Upper lobe of right lung (tissue), 1 donor: ENCODE results near the gene TTC24. TPM values are rescaled to one million over a fixed set of nuclear protein-coding genes. Genes with fewer than 3 reads are reported as not detected.

Source experiments
- ATAC-seq: fragments of 200-7000 bp; cut with Tn5 transposase; one replicate; pipeline ENCODE4 v1.9.1; 2020; ENCODE audit warnings: mild to moderate bottlenecking, moderate library complexity
- DNase-seq: peaks from one replicate; pipeline ENCODE4 v3.0.0-alpha.2; 2020
- H3K27ac ChIP-seq: fragments of 200-600 bp; one replicate; pipeline ENCODE4 v1.8.0; 2022
- H3K27me3 ChIP-seq: fragments of 200-600 bp; one replicate; pipeline ENCODE4 v1.8.0; 2022; ENCODE audit warnings: mild to moderate bottlenecking
- H3K36me3 ChIP-seq: fragments of 200-600 bp; one replicate; pipeline ENCODE4 v1.8.0; 2022
- H3K4me1 ChIP-seq: fragments of 200-600 bp; one replicate; pipeline ENCODE4 v1.8.0; 2022
- H3K4me3 ChIP-seq: fragments of 200-600 bp; one replicate; pipeline ENCODE4 v1.8.0; 2022; ENCODE audit warnings: mild to moderate bottlenecking
- H3K9me3 ChIP-seq: fragments of 200-600 bp; one replicate; pipeline ENCODE4 v1.8.0; 2022
- CTCF ChIP-seq: fragments of 200-600 bp; IDR thresholded peaks from one replicate; pipeline ENCODE4 v1.8.0; 2022; ENCODE audit warnings: antibody characterized with exemption
- intact Hi-C: fragments of 100-400 bp; cut with DNase I; formaldehyde crosslinking; loops from one replicate; pipeline ENCODE4 v1.11.0; 2022
- total RNA-seq: library from RNA; stranded (reverse); fragmentation: NEBNext Ultra II Directional; extraction: Animal tissue kit (Norgen Biotek cat#: 25700); gene quantifications from one replicate; pipeline ENCODE4 v1.2.1, GENCODE V29; 2021
- donor health status: DM: no; HTN: yes; CAD: no; lungs with severe emphysema.

The TTC24 gene
- total RNA-seq, 1 donor from 2014 or later, result not detected

GRCh38 chr1:156544592-156545102, 34.9 kb upstream of the TTC24 start:
- Histone ChIP-seq H3K27me3 (no peaks in the 10 kb centered on the region), H3K36me3 (no peaks in the 10 kb centered on the region), H3K4me1 (no peaks in the 10 kb centered on the region), H3K9me3 (no peaks in the 10 kb centered on the region), H3K27ac (no peak overlapping the region), H3K4me3 (no peak overlapping the region)
- ATAC-seq (no peak), DNase-seq (peak; percentile 32)
- intact Hi-C loops, result no loop called here
- TF ChIP-seq CTCF, result no peak

- DNase-seq (no peak), ATAC-seq (no peak)
- no peak overlapping the region for H3K27ac ChIP-seq
- H3K4me1 ChIP-seq, result no peaks in the 10 kb centered on the region
- H3K36me3 ChIP-seq, result no peaks in the 10 kb centered on the region
- TF ChIP-seq CTCF, result no peak
- no peak overlapping the region for H3K4me3 ChIP-seq
- H3K9me3 ChIP-seq, result no peaks in the 10 kb centered on the region
- H3K27me3 ChIP-seq, result no peaks in the 10 kb centered on the region
- intact Hi-C loops, result no loop called here
Observed at GRCh38 chr1:156546267-156546666, 33.3 kb upstream of the TTC24 start.

- Histone ChIP-seq H3K4me1 (no peaks in the 10 kb centered on the region), H3K27me3 (no peaks in the 10 kb centered on the region), H3K36me3 (no peaks in the 10 kb centered on the region), H3K27ac (no peak overlapping the region), H3K4me3 (no peak overlapping the region), H3K9me3 (no peaks in the 10 kb centered on the region)
- DNase-seq (no peak), ATAC-seq (no peak)
- intact Hi-C loops, result no loop called here
- TF ChIP-seq CTCF, result no peak
Observed at GRCh38 chr1:156547434-156547833, 32.1 kb upstream of the TTC24 start.

GRCh38 chr1:156547982-156548381, 31.5 kb upstream of the TTC24 start:
- Histone ChIP-seq H3K9me3 (no peaks in the 10 kb centered on the region), H3K4me1 (no peaks in the 10 kb centered on the region), H3K36me3 (no peaks in the 10 kb centered on the region), H3K27me3 (no peaks in the 10 kb centered on the region), H3K27ac (no peak overlapping the region), H3K4me3 (no peak overlapping the region)
- no peak for TF ChIP-seq CTCF
- intact Hi-C loops, result no loop called here
- no peak for ATAC-seq
- no peak for DNase-seq

- no peak overlapping the region for H3K27ac ChIP-seq
- intact Hi-C loops, result no loop called here
- H3K36me3 ChIP-seq, result no peaks in the 10 kb centered on the region
- ATAC-seq (no peak), DNase-seq (no peak)
- no peaks in the 10 kb centered on the region for H3K27me3 ChIP-seq
- no peaks in the 10 kb centered on the region for H3K9me3 ChIP-seq
- no peaks in the 10 kb centered on the region for H3K4me1 ChIP-seq
- no peak overlapping the region for H3K4me3 ChIP-seq
- no peak for TF ChIP-seq CTCF
Observed at GRCh38 chr1:156549390-156549789, 30.1 kb upstream of the TTC24 start.

- no peak for TF ChIP-seq CTCF
- intact Hi-C loops, result no loop called here
- Histone ChIP-seq H3K36me3 (no peaks in the 10 kb centered on the region), H3K27me3 (no peaks in the 10 kb centered on the region), H3K4me3 (no peak overlapping the region), H3K4me1 (no peaks in the 10 kb centered on the region), H3K9me3 (no peaks in the 10 kb centered on the region), H3K27ac (no peak overlapping the region)
- ATAC-seq (no peak), DNase-seq (no peak)
Observed at GRCh38 chr1:156549831-156550230, 29.7 kb upstream of the TTC24 start.
